Panc1 (cell line): ENCODE results near the gene TIGD6. TPM values are rescaled to one million over a fixed set of nuclear protein-coding genes. Genes with fewer than 3 reads are reported as not detected.

Experiments used
- ATAC-seq: fragments of 200-7000 bp; cut with Tn5 transposase; 2 replicates; pipeline ENCODE4 v1.9.1; 2020; ENCODE audit warnings: mild to moderate bottlenecking, moderate library complexity
- BruUV-seq: library from RNA; stranded (reverse); fragments of 400-500 nt; replicated peaks from 2 replicates; lab custom pipeline; 2021; lab: Mats Ljungman, UMichigan
- CTCF ChIA-PET: fragments of 300-600 bp; sonication (Branson Sonifier 250); formaldehyde crosslinking; loops from one replicate; lab custom pipeline; 2022; ENCODE audit warnings: antibody characterized with exemption; lab: Charles Lee
- POLR2A ChIA-PET: fragments of 300-600 bp; sonication (Branson Sonifier 250); formaldehyde crosslinking; loops from one replicate; lab custom pipeline; 2022; ENCODE audit warnings: antibody characterized with exemption; lab: Charles Lee
- DNase-seq: peaks from one replicate; pipeline ENCODE4 v3.0.0-alpha.2; 2010; ENCODE audit warnings: low read depth, low spot score
- H3K27ac ChIP-seq: 2 replicates; pipeline ENCODE4 v1.5.1; 2011; ENCODE audit warnings: mild to moderate bottlenecking, low read length, inconsistent platforms
- H3K27me3 ChIP-seq: fragments of 200-500 bp; sonication (Bioruptor generic); 2 replicates; pipeline ENCODE4 v1.6.0; 2014; ENCODE audit warnings: low read length, inconsistent platforms; ENCODE audit not compliant: control insufficient read depth, insufficient read depth
- H3K36me3 ChIP-seq: fragments of 200-500 bp; sonication (Bioruptor generic); 2 replicates; pipeline ENCODE4 v1.5.1; 2014; ENCODE audit warnings: inconsistent platforms, mild to moderate bottlenecking, low read length, moderate library complexity; ENCODE audit not compliant: control insufficient read depth, insufficient read depth
- H3K4me1 ChIP-seq: 2 replicates; pipeline ENCODE4 v1.5.1; 2011; ENCODE audit warnings: inconsistent platforms, mild to moderate bottlenecking, low read length, moderate library complexity; ENCODE audit not compliant: control insufficient read depth, insufficient read depth
- H3K4me3 ChIP-seq, 2 experiments: 2 replicates each; pipeline ENCODE4 v1.5.1; 2011 to 2012; ENCODE audit warnings: low read depth in 2 of 2, low read length in 2 of 2, mild to moderate bottlenecking in 2 of 2, inconsistent platforms in 1 of 2, moderate library complexity in 1 of 2
- H3K9me3 ChIP-seq: fragments of 200-500 bp; sonication (Bioruptor generic); 2 replicates; pipeline ENCODE4 v1.5.1; 2014; ENCODE audit warnings: low read depth, mild to moderate bottlenecking, inconsistent platforms, low read length, moderate library complexity; ENCODE audit not compliant: control insufficient read depth, insufficient read depth
- CTCF ChIP-seq: fragments of 450-650 bp; IDR thresholded peaks from 2 replicates; pipeline ENCODE4 v1.5.1; 2017; ENCODE audit warnings: mild to moderate bottlenecking
- POLR2AphosphoS5 ChIP-seq: IDR thresholded peaks from 2 replicates; pipeline ENCODE4 v1.6.1; 2012; ENCODE audit warnings: mild to moderate bottlenecking, low read depth, low read length, moderate library complexity
- REST ChIP-seq, 2 experiments: IDR thresholded peaks; 2 replicates each; pipeline ENCODE4 v1.6.1; 2011 to 2012; ENCODE audit warnings: low read depth in 2 of 2, control low read depth in 1 of 2, low read length in 1 of 2, mild to moderate bottlenecking in 1 of 2, moderate library complexity in 1 of 2; ENCODE audit not compliant: insufficient read depth in 1 of 2
- SIN3A ChIP-seq: IDR thresholded peaks from 2 replicates; pipeline ENCODE4 v1.6.1; 2012; ENCODE audit warnings: low read depth, mild to moderate bottlenecking, low read length, moderate library complexity, borderline replicate concordance; ENCODE audit not compliant: insufficient read depth
- TCF7L2 ChIP-seq: IDR thresholded peaks from 2 replicates; pipeline ENCODE4 v1.6.1; 2011; ENCODE audit warnings: mild to moderate bottlenecking, low read depth, low read length, inconsistent platforms
- in situ Hi-C: cut with HindIII; loops from 2 replicates; pipeline ENCODE4 v1.10.0; 2016; ENCODE audit warnings: low sequenced_read_pairs, low pct_unique_long_range_greater_than_20kb
- intact Hi-C: fragments of 100-400 bp; cut with micrococcal nuclease; formaldehyde crosslinking; loops from one replicate; pipeline ENCODE4 v1.10.0; 2022; ENCODE audit not compliant: unreplicated experiment
- total RNA-seq: library from RNA; stranded (reverse); gene quantifications from one replicate; pipeline ENCODE4 v1.2.1, GENCODE V29; 2021; ENCODE audit not compliant: unreplicated experiment

TIGD6 gene
- total RNA-seq, 1 experiment from 2014 or later = 7.1 TPM

GRCh38 chr5:150024346-150024984 is 24.0 kb upstream of the TIGD6 start:
- H3K4me1 ChIP-seq = peaks cover 17% of the 10 kb centered on the region
- no peak for TF ChIP-seq POLR2AphosphoS5
- no peak for TF ChIP-seq TCF7L2
- no peak for TF ChIP-seq SIN3A
- no peak for TF ChIP-seq CTCF
- no peak for TF ChIP-seq REST (IDR thresholded peaks at IDR 0.05; ENCODE audit: insufficient read depth in 1 of 2, low read depth in 2 of 2, low read length in 1 of 2)
- ATAC-seq (no peak), DNase-seq (no peak)
- no peak overlapping the region for H3K27ac ChIP-seq
- no peaks in the 10 kb centered on the region for H3K9me3 ChIP-seq
- in situ Hi-C loops = no loop called here
- no peak overlapping the region for H3K4me3 ChIP-seq
- ChIA-PET CTCF (no interaction called here), POLR2A (no interaction called here)
- no TSS peak for BruUV-seq
- H3K36me3 ChIP-seq = peaks cover 49% of the 10 kb centered on the region
- H3K27me3 ChIP-seq = no peaks in the 10 kb centered on the region
- intact Hi-C loops = no loop called here

GRCh38 chr5:150023136-150023535 is 22.7 kb upstream of the TIGD6 start:
- BruUV-seq = no TSS peak
- no peaks in the 10 kb centered on the region for H3K9me3 ChIP-seq
- H3K4me1 ChIP-seq = peaks cover 17% of the 10 kb centered on the region
- intact Hi-C loops = no loop called here
- H3K27me3 ChIP-seq = no peaks in the 10 kb centered on the region
- TF ChIP-seq POLR2AphosphoS5 = no peak
- no peak overlapping the region for H3K4me3 ChIP-seq
- H3K36me3 ChIP-seq = peaks cover 59% of the 10 kb centered on the region
- ChIA-PET CTCF (interaction anchor here (1.4 kb wide), 1 partner anchor 190 kb away, joined by 3 read pairs; no protein-coding TSS in a partner anchor), POLR2A (interaction anchor here (0.6 kb wide), 1 partner anchor 20 kb away, joined by 12 read pairs; no protein-coding TSS in a partner anchor)
- no peak overlapping the region for H3K27ac ChIP-seq
- no peak for ATAC-seq
- in situ Hi-C loops = no loop called here
- DNase-seq = no peak

GRCh38 chr5:150022681-150023080 is 22.2 kb upstream of the TIGD6 start:
- TF ChIP-seq POLR2AphosphoS5 (no peak), SIN3A (no peak), TCF7L2 (no peak), CTCF (no peak), REST (IDR thresholded peaks at IDR 0.05; ENCODE audit: insufficient read depth in 1 of 2, low read depth in 2 of 2, low read length in 1 of 2) (no peak)
- Histone ChIP-seq H3K9me3 (no peaks in the 10 kb centered on the region), H3K27me3 (no peaks in the 10 kb centered on the region), H3K36me3 (peaks cover 61% of the 10 kb centered on the region), H3K4me3 (no peak overlapping the region), H3K27ac (no peak overlapping the region), H3K4me1 (peaks cover 17% of the 10 kb centered on the region)
- no peak for DNase-seq
- ATAC-seq = no peak
- no TSS peak for BruUV-seq
- POLR2A ChIA-PET = interaction anchor here (0.6 kb wide), 1 partner anchor 20 kb away, joined by 12 read pairs; no protein-coding TSS in a partner anchor
- CTCF ChIA-PET = interaction anchor here (1.4 kb wide), 1 partner anchor 189 kb away, joined by 3 read pairs; no protein-coding TSS in a partner anchor
- in situ Hi-C loops = no loop called here
- intact Hi-C loops = no loop called here
